Fibroblast of the aortic adventitia (primary cell): ENCODE results near the gene SLC4A4. TPM values are rescaled to one million over a fixed set of nuclear protein-coding genes. Genes with fewer than 3 reads are reported as not detected.

ENCODE experiments used
- DNase-seq: peaks from one replicate; pipeline ENCODE4 v3.0.0-alpha.2; 2010; ENCODE audit warnings: low read depth
- H3K4me3 ChIP-seq: 2 replicates; pipeline ENCODE4 v1.5.1; 2011; ENCODE audit warnings: low read depth, mild to moderate bottlenecking, control low read depth, low read length, moderate library complexity
- CTCF ChIP-seq: IDR thresholded peaks from 2 replicates; pipeline ENCODE4 v1.5.1; 2011; ENCODE audit warnings: mild to moderate bottlenecking, low read length, control low read depth, inconsistent platforms; ENCODE audit not compliant: insufficient read depth
- total RNA-seq: library from RNA; depleted of rRNA; stranded (reverse); fragments of >200 nt; gene quantifications from 2 replicates; pipeline ENCODE4 v1.2.3, GENCODE V29; 2012; ENCODE audit warnings: low replicate concordance

SLC4A4 gene
- total RNA-seq, 1 donor = 2.1 TPM

GRCh38 chr4:71300362-71300761, 38.5 kb upstream of the SLC4A4 start:
- no peak overlapping the region for H3K4me3 ChIP-seq
- no peak for DNase-seq
- TF ChIP-seq CTCF = no peak

- no peak overlapping the region for H3K4me3 ChIP-seq
- no peak for TF ChIP-seq CTCF
- DNase-seq = no peak
Measured at GRCh38 chr4:71300964-71301363, 37.9 kb upstream of the SLC4A4 start.

- no peak for DNase-seq
Measured at GRCh38 chr4:71303287-71303686, 35.5 kb upstream of the SLC4A4 start.

GRCh38 chr4:71303850-71304249, 35.0 kb upstream of the SLC4A4 start:
- peak; percentile 44 for DNase-seq
- no peak for TF ChIP-seq CTCF
- H3K4me3 ChIP-seq = no peak overlapping the region

More at GRCh38 chr4:71303287-71303686, 35.5 kb upstream of the SLC4A4 start:
- TF ChIP-seq CTCF = no peak
- H3K4me3 ChIP-seq = no peak overlapping the region

GRCh38 chr4:71304289-71304850, 34.5 kb upstream of the SLC4A4 start:
- DNase-seq = no peak
- TF ChIP-seq CTCF = no peak
- H3K4me3 ChIP-seq = no peak overlapping the region

GRCh38 chr4:71307729-71308128, 31.1 kb upstream of the SLC4A4 start:
- H3K4me3 ChIP-seq = no peak overlapping the region
- no peak for DNase-seq
- no peak for TF ChIP-seq CTCF

GRCh38 chr4:71322425-71322824, 16.4 kb upstream of the SLC4A4 start:
- peak; percentile 63 for DNase-seq
- TF ChIP-seq CTCF = no peak
- H3K4me3 ChIP-seq = no peak overlapping the region
